PC-3 (cell line): ENCODE results near the gene AP1B1. TPM values are rescaled to one million over a fixed set of nuclear protein-coding genes. Genes with fewer than 3 reads are reported as not detected.

Source experiments
- ATAC-seq: fragments of 200-7000 bp; cut with Tn5 transposase; 2 replicates; pipeline ENCODE4 v1.9.1; 2020; ENCODE audit warnings: mild to moderate bottlenecking, moderate library complexity
- BruUV-seq: library from RNA; stranded (reverse); fragments of 400-500 nt; replicated peaks from 2 replicates; lab custom pipeline; 2021; lab: Mats Ljungman, UMichigan
- CTCF ChIA-PET: fragments of 300-600 bp; sonication (Branson Sonifier 250); formaldehyde crosslinking; loops from one replicate; lab custom pipeline; 2022; ENCODE audit warnings: antibody characterized with exemption; lab: Charles Lee
- POLR2A ChIA-PET: fragments of 300-600 bp; sonication (Branson Sonifier 250); formaldehyde crosslinking; loops from one replicate; lab custom pipeline; 2022; ENCODE audit warnings: antibody characterized with exemption; ENCODE audit not compliant: unreplicated experiment; lab: Charles Lee
- DNase-seq: peaks from one replicate; pipeline ENCODE4 v3.0.0-alpha.2; 2015
- H2AFZ ChIP-seq: fragments of 300-600 bp; sonication (generic); 2 replicates; pipeline ENCODE4 v1.6.0; 2016; ENCODE audit warnings: antibody characterized with exemption, low read length
- H3F3A ChIP-seq: fragments of 300-600 bp; sonication (generic); one replicate; pipeline ENCODE4 v1.6.0; 2017; ENCODE audit warnings: antibody characterized with exemption, low read length, control low read depth, mild to moderate bottlenecking; ENCODE audit not compliant: unreplicated experiment
- H3K27ac ChIP-seq: fragments of 300-600 bp; sonication (generic); 2 replicates; pipeline ENCODE4 v1.5.1; 2016; ENCODE audit warnings: mild to moderate bottlenecking, low read length
- H3K27me3 ChIP-seq: fragments of 300-600 bp; sonication (generic); 2 replicates; pipeline ENCODE4 v1.6.1; 2016; ENCODE audit warnings: low read length, mixed read lengths
- H3K36me3 ChIP-seq: fragments of 300-600 bp; sonication (generic); 2 replicates; pipeline ENCODE4 v1.6.1; 2016; ENCODE audit warnings: low read depth, mixed run types, low read length, mixed read lengths
- H3K4me1 ChIP-seq: fragments of 300-600 bp; sonication (generic); 2 replicates; pipeline ENCODE4 v1.5.1; 2016; ENCODE audit warnings: low read length; ENCODE audit not compliant: insufficient read depth
- H3K4me2 ChIP-seq: fragments of 300-600 bp; sonication (generic); 2 replicates; pipeline ENCODE4 v1.6.0; 2016; ENCODE audit warnings: low read length
- H3K4me3 ChIP-seq: fragments of 300-600 bp; sonication (generic); 2 replicates; pipeline ENCODE4 v1.5.1; 2016; ENCODE audit warnings: mild to moderate bottlenecking, low read length, mixed read lengths
- H3K79me2 ChIP-seq: fragments of 300-600 bp; sonication (generic); 2 replicates; pipeline ENCODE4 v1.6.1; 2017; ENCODE audit warnings: low read length, mixed read lengths
- H3K9ac ChIP-seq: fragments of 300-600 bp; sonication (generic); 2 replicates; pipeline ENCODE4 v1.6.0; 2016; ENCODE audit warnings: mild to moderate bottlenecking, low read length
- H3K9me2 ChIP-seq: fragments of 300-600 bp; sonication (generic); replicated peaks from 2 replicates; pipeline ENCODE4 v1.6.1; 2016; ENCODE audit warnings: mixed run types, low read length, mixed read lengths
- H3K9me3 ChIP-seq: fragments of 300-600 bp; sonication (generic); 2 replicates; pipeline ENCODE4 v1.6.1; 2016; ENCODE audit warnings: low read length, mixed read lengths
- H4K20me1 ChIP-seq: fragments of 300-600 bp; sonication (generic); 2 replicates; pipeline ENCODE4 v1.6.1; 2016; ENCODE audit warnings: low read length, mixed read lengths
- EZH2 ChIP-seq: fragments of 300-600 bp; sonication (generic); IDR thresholded peaks from one replicate; pipeline ENCODE4 v1.6.1; 2017; ENCODE audit warnings: antibody characterized with exemption, mild to moderate bottlenecking, low read length; ENCODE audit not compliant: unreplicated experiment
- EZH2phosphoT487 ChIP-seq: fragments of 300-600 bp; sonication (generic); IDR thresholded peaks from 2 replicates; pipeline ENCODE4 v1.6.1; 2018; ENCODE audit warnings: mild to moderate bottlenecking, antibody characterized with exemption, low read length, borderline replicate concordance
- intact Hi-C: fragments of 100-400 bp; cut with micrococcal nuclease; formaldehyde crosslinking; loops from 2 replicates; pipeline ENCODE4 v1.9.0; 2023
- total RNA-seq: library from RNA; depleted of rRNA; stranded (reverse); fragments of >200 nt; gene quantifications from 2 replicates; pipeline ENCODE4 v1.2.3, GENCODE V29; 2014
- TF ChIP-seq, protein P1 (sequence below): fragments of 300-600 bp; sonication (generic); conservative IDR thresholded peaks from 2 replicates; pipeline ENCODE4 v1.5.1; 2017; ENCODE audit warnings: antibody characterized with exemption, low read depth, mild to moderate bottlenecking, low read length

AP1B1 gene
- total RNA-seq, 1 experiment from 2014 or later, result 81.2 TPM

DNA sequence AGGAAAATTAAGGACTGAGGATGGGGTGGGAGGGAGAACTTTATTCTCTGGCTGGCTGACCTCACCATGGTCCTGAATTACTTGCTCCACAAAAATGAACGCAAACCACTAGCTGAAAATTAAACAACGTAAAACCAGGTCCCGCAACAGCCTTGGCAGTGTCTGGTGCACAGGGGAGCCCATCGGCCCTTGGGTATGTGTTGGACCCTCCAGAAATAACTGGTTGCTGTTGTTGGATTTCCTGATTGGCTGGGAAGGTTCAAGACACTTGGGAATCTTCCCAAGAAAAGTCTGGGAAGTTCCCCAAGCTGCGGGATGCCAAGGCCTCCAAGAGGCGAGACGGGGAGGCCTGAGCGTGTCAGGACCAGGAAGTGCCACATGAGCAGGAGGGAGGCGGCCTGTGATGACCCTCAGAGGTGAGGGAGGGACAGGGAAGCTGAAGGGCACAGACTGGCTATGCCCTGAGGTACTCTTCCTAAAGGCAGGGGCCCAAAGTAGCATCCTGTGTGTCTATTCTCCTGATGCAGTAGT, 62.5 kb downstream of the AP1B1 start:
- CTCF ChIA-PET, result no interaction called here
- DNase-seq (no peak), ATAC-seq (no peak)
- no peaks in the 10 kb centered on the region for H3K79me2 ChIP-seq
- no peaks in the 10 kb centered on the region for H3K36me3 ChIP-seq
- no peak overlapping the region for H3K4me2 ChIP-seq
- no peaks in the 10 kb centered on the region for H3K9me3 ChIP-seq
- no peaks in the 10 kb centered on the region for H3F3A ChIP-seq
- H3K4me3 ChIP-seq, result no peak overlapping the region
- no peaks in the 10 kb centered on the region for H3K9me2 ChIP-seq
- intact Hi-C loops, result no loop called here
- POLR2A ChIA-PET, result no interaction called here
- no TSS peak for BruUV-seq
- H2AFZ ChIP-seq, result no peak overlapping the region
- no peaks in the 10 kb centered on the region for H3K4me1 ChIP-seq
- no peak overlapping the region for H3K9ac ChIP-seq
- TF ChIP-seq, protein P1, sequence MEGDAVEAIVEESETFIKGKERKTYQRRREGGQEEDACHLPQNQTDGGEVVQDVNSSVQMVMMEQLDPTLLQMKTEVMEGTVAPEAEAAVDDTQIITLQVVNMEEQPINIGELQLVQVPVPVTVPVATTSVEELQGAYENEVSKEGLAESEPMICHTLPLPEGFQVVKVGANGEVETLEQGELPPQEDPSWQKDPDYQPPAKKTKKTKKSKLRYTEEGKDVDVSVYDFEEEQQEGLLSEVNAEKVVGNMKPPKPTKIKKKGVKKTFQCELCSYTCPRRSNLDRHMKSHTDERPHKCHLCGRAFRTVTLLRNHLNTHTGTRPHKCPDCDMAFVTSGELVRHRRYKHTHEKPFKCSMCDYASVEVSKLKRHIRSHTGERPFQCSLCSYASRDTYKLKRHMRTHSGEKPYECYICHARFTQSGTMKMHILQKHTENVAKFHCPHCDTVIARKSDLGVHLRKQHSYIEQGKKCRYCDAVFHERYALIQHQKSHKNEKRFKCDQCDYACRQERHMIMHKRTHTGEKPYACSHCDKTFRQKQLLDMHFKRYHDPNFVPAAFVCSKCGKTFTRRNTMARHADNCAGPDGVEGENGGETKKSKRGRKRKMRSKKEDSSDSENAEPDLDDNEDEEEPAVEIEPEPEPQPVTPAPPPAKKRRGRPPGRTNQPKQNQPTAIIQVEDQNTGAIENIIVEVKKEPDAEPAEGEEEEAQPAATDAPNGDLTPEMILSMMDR, result no peak
- TF ChIP-seq EZH2, result no peak
- no peak for TF ChIP-seq EZH2phosphoT487
- no peaks in the 10 kb centered on the region for H4K20me1 ChIP-seq
- no peaks in the 10 kb centered on the region for H3K27me3 ChIP-seq
- H3K27ac ChIP-seq, result no peak overlapping the region

DNA sequence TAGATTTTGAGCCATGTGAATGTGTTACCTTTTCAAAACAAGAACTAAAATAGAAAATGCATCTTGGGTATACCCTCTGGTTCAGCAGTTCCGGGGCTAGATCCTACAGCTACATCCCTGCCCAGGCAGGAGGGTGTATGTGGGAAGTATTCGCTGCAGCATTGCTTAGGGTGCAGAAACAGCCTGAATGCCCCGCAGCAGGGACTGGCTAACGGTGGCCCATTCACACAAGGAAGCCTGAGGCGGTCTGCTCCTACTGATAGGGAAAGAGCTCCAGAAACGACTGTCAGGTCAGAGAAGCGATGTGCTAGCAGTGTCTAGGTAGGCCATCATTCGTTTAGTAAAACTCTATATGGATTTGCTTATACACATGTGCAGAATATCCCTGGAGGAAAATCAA, 63.0 kb downstream of the AP1B1 start:
- intact Hi-C loops, result no loop called here
- no peaks in the 10 kb centered on the region for H3K9me3 ChIP-seq
- H3F3A ChIP-seq, result no peaks in the 10 kb centered on the region
- no peak for ATAC-seq
- H3K27ac ChIP-seq, result no peak overlapping the region
- no peak overlapping the region for H3K9ac ChIP-seq
- BruUV-seq, result no TSS peak
- no peak overlapping the region for H2AFZ ChIP-seq
- H3K79me2 ChIP-seq, result no peaks in the 10 kb centered on the region
- POLR2A ChIA-PET, result no interaction called here
- no peaks in the 10 kb centered on the region for H3K4me1 ChIP-seq
- TF ChIP-seq EZH2, result no peak
- no peak for TF ChIP-seq EZH2phosphoT487
- TF ChIP-seq, protein P1, result no peak
- H3K36me3 ChIP-seq, result no peaks in the 10 kb centered on the region
- CTCF ChIA-PET, result no interaction called here
- no peak for DNase-seq
- no peak overlapping the region for H3K4me2 ChIP-seq
- no peaks in the 10 kb centered on the region for H3K9me2 ChIP-seq
- H4K20me1 ChIP-seq, result no peaks in the 10 kb centered on the region
- H3K27me3 ChIP-seq, result no peaks in the 10 kb centered on the region
- no peak overlapping the region for H3K4me3 ChIP-seq

DNA sequence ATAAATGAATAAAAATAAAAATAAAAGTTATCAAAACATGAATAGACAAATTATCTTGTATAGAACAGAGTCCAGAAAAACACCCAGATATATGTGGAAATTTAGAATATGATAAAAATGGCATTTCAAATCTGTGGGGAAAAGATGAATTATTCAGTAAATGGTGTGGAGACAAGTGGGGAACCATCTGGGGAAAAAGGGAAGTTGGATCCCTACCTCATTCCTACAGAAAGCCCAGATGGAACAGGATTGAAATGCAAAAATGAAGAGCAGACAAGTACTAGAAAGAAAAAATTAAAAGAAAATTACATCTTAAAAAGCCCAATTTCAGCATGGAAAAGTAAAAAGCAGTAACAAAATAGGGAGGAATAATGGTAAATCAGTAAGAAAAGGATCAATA, 64.7 kb downstream of the AP1B1 start:
- DNase-seq (no peak), ATAC-seq (no peak)
- H3K4me3 ChIP-seq, result no peak overlapping the region
- CTCF ChIA-PET, result no interaction called here
- H3K79me2 ChIP-seq, result no peaks in the 10 kb centered on the region
- POLR2A ChIA-PET, result no interaction called here
- H3K9ac ChIP-seq, result no peak overlapping the region
- no peak overlapping the region for H3K4me2 ChIP-seq
- intact Hi-C loops, result no loop called here
- no peaks in the 10 kb centered on the region for H4K20me1 ChIP-seq
- no TSS peak for BruUV-seq
- no peaks in the 10 kb centered on the region for H3K4me1 ChIP-seq
- no peak overlapping the region for H2AFZ ChIP-seq
- no peaks in the 10 kb centered on the region for H3K36me3 ChIP-seq
- H3K9me2 ChIP-seq, result no peaks in the 10 kb centered on the region
- TF ChIP-seq EZH2phosphoT487 (no peak), EZH2 (no peak)
- TF ChIP-seq, protein P1, result no peak
- no peaks in the 10 kb centered on the region for H3K9me3 ChIP-seq
- no peaks in the 10 kb centered on the region for H3K27me3 ChIP-seq
- H3K27ac ChIP-seq, result no peak overlapping the region
- H3F3A ChIP-seq, result no peaks in the 10 kb centered on the region
